Esophagus muscularis mucosa (tissue), 4 donors: ENCODE measurements around the gene PCYOX1L.

ENCODE experiments used
- CTCF ChIP-seq, 3 experiments: fragments of 200-600 bp in 2 of 3; fragments of 450-650 bp in 1 of 3; sonication (generic) in 2 of 3; IDR thresholded peaks; one replicate each; pipeline ENCODE4 v1.5.1; 2017 to 2019; ENCODE audit warnings: antibody characterized with exemption in 3 of 3, mild to moderate bottlenecking in 2 of 3, moderate library complexity in 1 of 3
- EP300 ChIP-seq: sonication (generic); formaldehyde crosslinking; IDR thresholded peaks from one replicate; pipeline ENCODE4 v1.6.1; 2017; ENCODE audit warnings: antibody characterized with exemption
- POLR2A ChIP-seq: fragments of 450-650 bp; IDR thresholded peaks from one replicate; pipeline ENCODE4 v1.6.1; 2017; ENCODE audit warnings: antibody characterized with exemption, moderate library complexity, mild to moderate bottlenecking, low read depth

GRCh38 chr5:149366169-149366729 lies 8.4 kb downstream of the PCYOX1L start:
- TF ChIP-seq POLR2A (no peak), CTCF (IDR thresholded peaks at IDR 0.05) (no peak), EP300 (no peak)
